ENCODE data around the gene HOXB6.

The HOXB6 gene

DNA sequence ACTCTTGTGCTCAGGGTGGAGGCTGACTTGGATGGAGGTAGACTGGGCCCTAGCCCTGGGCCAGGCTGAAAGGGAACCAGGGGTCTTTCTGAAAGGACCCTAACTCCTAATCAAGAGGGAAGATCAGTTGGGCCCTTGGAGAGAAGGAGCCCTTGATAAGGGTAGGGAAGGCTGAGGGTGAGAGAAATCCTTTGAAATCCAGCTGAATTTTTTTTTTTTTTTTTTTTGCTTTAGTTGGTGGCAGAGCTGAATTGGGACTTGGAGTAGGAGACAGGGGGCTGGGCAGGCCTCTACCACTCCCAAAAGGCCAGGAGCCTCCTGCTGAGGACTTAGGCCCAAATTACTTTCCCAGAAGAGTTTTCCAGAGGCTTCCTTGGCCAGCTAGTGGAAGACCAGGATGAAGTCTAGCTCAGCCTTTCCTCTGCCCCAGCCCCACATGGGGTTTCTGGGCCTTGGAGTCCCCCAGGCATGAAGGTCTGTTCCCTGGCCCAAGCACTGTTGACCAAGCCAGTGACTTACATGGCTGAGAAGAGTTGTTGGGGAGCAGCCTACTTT, 14.1 kb downstream of the HOXB6 start:
- Histone ChIP-seq H3K9ac (ENCODE audit: low read length) (peak overlapping the region; percentile 5), H3K4me1 (ENCODE audit: control insufficient read depth, insufficient read depth, low read length) (peaks cover 25% of the 10 kb centered on the region), H3K4me3 (ENCODE audit: low read length) (peak overlapping the region; percentile 94), H3K36me3 (ENCODE audit: control insufficient read depth, insufficient read depth, low read length) (no peaks in the 10 kb centered on the region), H3K27me3 (ENCODE audit: control insufficient read depth, insufficient read depth, low read length) (no peaks in the 10 kb centered on the region), H3K27ac (ENCODE audit: low read depth, low read length) (peak overlapping the region; percentile 90)

- Histone ChIP-seq H3K4me3 (ENCODE audit: low read length) (peak within 1 kb of the TSS; percentile 94), H3K9ac (ENCODE audit: low read length) (peak within 1 kb of the TSS; percentile 19), H3K4me1 (ENCODE audit: control insufficient read depth, insufficient read depth, low read length) (peaks cover 18% of the 10 kb centered on the region), H3K36me3 (ENCODE audit: control insufficient read depth, insufficient read depth, low read length) (no peaks in the 10 kb centered on the region), H3K27me3 (ENCODE audit: control insufficient read depth, insufficient read depth, low read length) (no peaks in the 10 kb centered on the region), H3K27ac (ENCODE audit: low read depth, low read length) (peak within 1 kb of the TSS; percentile 90)
These were observed 14.8 kb downstream of the HOXB6 start, which contains the start of gene HOXB3 for GRCh38 chr17:48589831-48590606. TSS of gene HOXB3 (minus strand) at chr17:48590241. CDS start at chr17:48552474, 37,767 bp downstream.

DNA sequence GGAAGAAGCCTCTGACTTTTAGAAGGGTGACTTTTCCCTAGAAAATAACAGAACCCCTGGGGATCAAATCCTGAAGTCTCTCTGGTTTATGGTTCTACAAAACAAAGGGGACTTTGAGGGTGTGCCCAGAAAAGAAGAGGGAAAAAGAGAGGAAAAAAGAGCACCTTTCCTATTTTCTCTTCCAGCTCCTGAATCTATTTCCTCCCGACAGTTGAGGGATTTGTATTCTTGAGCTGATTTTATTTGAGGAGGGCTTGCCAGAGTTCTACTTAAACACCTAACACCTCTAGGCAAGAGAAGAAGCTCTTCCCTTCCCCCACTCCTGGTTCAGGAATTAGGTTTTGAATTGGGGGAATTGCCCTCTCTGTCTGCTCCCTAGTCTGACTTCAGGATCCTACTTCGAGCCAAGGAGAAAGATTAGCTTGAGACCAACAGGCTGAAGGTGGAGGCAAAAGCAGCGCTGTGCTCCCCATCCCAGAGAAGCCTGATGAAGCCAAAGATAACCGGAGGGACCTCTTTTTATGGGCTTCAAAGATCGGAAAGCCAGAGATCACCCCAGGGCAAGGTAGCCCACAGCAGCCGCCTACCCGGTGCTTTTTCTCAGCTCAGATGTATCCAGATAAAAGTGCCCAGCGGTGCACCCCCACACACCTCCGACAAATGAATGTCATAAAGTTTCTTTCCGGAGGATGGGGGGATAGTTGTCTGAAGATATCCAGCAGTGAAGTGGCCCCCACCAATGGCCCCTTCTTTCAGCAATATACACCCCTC, 15.5 kb downstream of the HOXB6 start:
- Histone ChIP-seq H3K36me3 (ENCODE audit: control insufficient read depth, insufficient read depth, low read length) (no peaks in the 10 kb centered on the region), H3K4me3 (ENCODE audit: low read length) (peak overlapping the region; percentile 94), H3K27me3 (ENCODE audit: control insufficient read depth, insufficient read depth, low read length) (no peaks in the 10 kb centered on the region), H3K27ac (ENCODE audit: low read depth, low read length) (peak overlapping the region; percentile 90), H3K4me1 (ENCODE audit: control insufficient read depth, insufficient read depth, low read length) (peaks cover 18% of the 10 kb centered on the region), H3K9ac (ENCODE audit: low read length) (peak overlapping the region; percentile 19)

DNA sequence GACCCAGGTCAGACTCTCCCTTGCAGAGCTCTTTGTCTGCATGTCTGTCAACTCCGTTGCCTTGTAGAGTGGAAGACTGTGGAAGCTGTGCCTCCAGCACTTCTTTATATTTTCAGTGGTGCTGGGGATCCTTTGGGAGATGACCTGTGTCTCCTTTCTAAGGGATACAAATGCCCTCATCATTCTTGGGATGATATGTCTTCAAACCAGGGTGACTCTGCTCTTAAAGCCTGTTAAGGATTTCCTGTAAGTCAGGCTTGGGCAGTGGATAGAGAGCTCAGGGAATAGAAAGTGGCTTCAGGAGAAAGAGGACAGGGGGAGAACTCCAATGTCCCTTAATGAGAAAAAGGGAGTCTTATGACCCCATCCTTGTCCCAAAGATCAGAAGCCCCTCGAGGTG, 16.3 kb downstream of the HOXB6 start:
- Histone ChIP-seq H3K27me3 (ENCODE audit: control insufficient read depth, insufficient read depth, low read length) (no peaks in the 10 kb centered on the region), H3K36me3 (ENCODE audit: control insufficient read depth, insufficient read depth, low read length) (no peaks in the 10 kb centered on the region), H3K4me1 (ENCODE audit: control insufficient read depth, insufficient read depth, low read length) (peaks cover 24% of the 10 kb centered on the region), H3K9ac (ENCODE audit: low read length) (no peak overlapping the region), H3K27ac (ENCODE audit: low read depth, low read length) (peak overlapping the region; percentile 90), H3K4me3 (ENCODE audit: low read length) (peak overlapping the region; percentile 94)

DNA sequence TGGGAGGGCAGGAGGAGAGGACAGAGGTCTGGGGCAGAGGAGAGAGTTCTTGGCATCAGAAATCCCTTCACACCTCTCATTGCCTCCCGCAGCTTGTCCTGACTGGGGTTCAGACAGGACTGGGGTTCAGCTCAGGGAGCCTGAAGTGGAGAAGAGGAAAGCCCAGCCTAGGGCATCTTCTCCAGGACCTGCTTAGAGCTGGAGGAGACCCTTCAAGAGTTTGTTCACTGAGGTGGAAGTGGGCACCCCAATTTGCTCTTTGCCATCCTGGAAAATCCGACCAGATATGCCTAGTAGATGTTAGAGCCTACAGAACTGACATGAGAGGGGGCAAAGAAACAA, 16.7 kb downstream of the HOXB6 start:
- no peaks in the 10 kb centered on the region for H3K27me3 ChIP-seq (ENCODE audit: control insufficient read depth, insufficient read depth, low read length)
- peaks cover 29% of the 10 kb centered on the region for H3K4me1 ChIP-seq (ENCODE audit: control insufficient read depth, insufficient read depth, low read length)
- H3K36me3 ChIP-seq (ENCODE audit: control insufficient read depth, insufficient read depth, low read length), result no peaks in the 10 kb centered on the region
- H3K9ac ChIP-seq (ENCODE audit: low read length), result no peak overlapping the region
- H3K4me3 ChIP-seq (ENCODE audit: low read length), result peak overlapping the region; percentile 94
- peak overlapping the region; percentile 90 for H3K27ac ChIP-seq (ENCODE audit: low read depth, low read length)

DNA sequence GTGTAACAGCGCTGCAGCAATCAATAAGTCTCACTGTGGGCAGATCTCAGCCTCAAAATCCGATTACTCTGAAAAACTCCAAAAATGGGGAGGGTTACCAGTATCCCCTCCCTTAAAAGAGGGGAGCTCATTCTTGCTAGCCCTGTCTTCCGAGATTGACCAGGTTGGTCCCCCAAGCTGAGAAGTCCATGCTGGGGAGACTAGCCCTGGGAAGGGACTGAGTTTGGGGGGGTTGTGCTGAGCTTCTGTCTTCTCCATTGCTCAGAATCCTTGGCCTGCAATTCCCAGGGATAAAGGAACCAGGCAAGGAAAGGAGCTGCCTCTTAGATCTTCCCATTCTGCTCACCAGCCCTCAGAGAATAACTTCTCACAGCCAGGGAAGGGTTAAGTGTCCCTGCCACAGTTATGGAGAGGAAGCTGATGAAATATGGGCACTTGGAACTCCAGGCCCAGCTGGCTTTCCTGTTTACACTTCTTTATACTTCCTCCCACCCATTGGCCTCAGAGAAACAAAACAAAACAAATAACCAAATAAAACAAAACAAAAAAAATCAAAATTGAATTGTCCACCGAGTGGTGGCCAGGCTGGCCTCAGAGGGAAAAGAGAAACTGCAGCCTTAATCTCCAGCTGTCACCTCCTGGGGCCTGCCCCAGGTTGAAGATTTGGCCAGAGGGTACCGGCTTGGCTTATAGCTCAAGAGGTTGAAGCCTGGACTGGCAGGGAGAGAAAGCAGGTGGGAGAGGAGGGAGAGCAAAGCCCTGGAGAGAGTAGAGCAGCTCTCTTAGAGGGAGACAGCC, 17.3 kb downstream of the HOXB6 start:
- Histone ChIP-seq H3K36me3 (ENCODE audit: control insufficient read depth, insufficient read depth, low read length) (no peaks in the 10 kb centered on the region), H3K9ac (ENCODE audit: low read length) (peak overlapping the region; percentile 24), H3K4me3 (ENCODE audit: low read length) (peak overlapping the region; percentile 94), H3K4me1 (ENCODE audit: control insufficient read depth, insufficient read depth, low read length) (peaks cover 33% of the 10 kb centered on the region), H3K27me3 (ENCODE audit: control insufficient read depth, insufficient read depth, low read length) (no peaks in the 10 kb centered on the region), H3K27ac (ENCODE audit: low read depth, low read length) (peak overlapping the region; percentile 90)

DNA sequence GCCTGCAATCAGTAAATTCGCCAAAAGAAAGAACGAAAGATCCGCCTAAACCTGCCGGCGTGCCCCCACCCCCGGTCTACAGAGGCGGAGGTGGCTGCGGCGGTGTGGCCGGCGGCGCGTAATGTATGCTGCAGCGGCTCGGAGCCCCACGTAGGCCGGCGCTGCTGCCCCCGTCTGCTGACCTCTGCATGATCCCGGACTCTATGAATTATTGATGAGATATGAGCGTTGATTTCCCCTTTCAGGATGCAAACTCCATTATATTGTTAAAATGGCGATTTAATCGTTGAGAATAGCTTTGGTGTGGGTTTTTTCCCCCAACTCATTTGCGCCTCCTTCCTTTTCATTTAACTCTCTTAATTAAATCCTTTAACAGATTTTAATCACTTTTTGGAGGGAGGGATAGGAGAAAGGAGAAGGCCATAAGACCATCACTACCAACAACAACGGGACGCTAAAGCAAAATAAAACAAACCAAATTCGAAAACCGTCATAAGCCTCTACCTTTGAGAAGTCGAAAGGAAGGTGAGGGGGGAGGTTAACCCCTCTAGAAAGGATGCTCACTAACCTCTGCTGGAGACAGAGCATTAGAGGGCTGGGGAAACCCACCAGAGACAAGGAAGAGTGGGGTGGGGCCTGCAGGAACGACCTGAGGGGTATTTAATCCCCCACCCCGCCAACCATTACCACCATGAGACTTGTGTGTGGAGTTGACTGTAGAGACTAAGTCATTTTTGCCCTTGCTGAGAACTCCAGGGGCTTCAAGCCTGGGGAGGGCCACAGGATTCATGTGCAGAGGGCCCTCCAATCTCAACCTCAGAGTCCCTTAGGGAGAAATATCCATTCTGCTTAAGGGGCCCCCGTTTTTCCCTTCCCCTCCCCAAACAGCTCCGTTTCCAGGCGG, 18.2 kb downstream of the HOXB6 start:
- Histone ChIP-seq H3K4me1 (ENCODE audit: control insufficient read depth, insufficient read depth, low read length) (peaks cover 33% of the 10 kb centered on the region), H3K9ac (ENCODE audit: low read length) (peak overlapping the region; percentile 35), H3K4me3 (ENCODE audit: low read length) (peak overlapping the region; percentile 94), H3K36me3 (ENCODE audit: control insufficient read depth, insufficient read depth, low read length) (no peaks in the 10 kb centered on the region), H3K27ac (ENCODE audit: low read depth, low read length) (peak overlapping the region; percentile 90), H3K27me3 (ENCODE audit: control insufficient read depth, insufficient read depth, low read length) (no peaks in the 10 kb centered on the region)

- Histone ChIP-seq H3K9ac (ENCODE audit: low read length) (no peak overlapping the region), H3K27ac (ENCODE audit: low read depth, low read length) (peak overlapping the region; percentile 90), H3K36me3 (ENCODE audit: control insufficient read depth, insufficient read depth, low read length) (no peaks in the 10 kb centered on the region), H3K4me3 (ENCODE audit: low read length) (peak overlapping the region; percentile 34), H3K27me3 (ENCODE audit: control insufficient read depth, insufficient read depth, low read length) (no peaks in the 10 kb centered on the region), H3K4me1 (ENCODE audit: control insufficient read depth, insufficient read depth, low read length) (peaks cover 36% of the 10 kb centered on the region)
These were observed 20.5 kb downstream of the HOXB6 start for GRCh38 chr17:48584223-48584741.

- Histone ChIP-seq H3K9ac (ENCODE audit: low read length) (no peak overlapping the region), H3K4me3 (ENCODE audit: low read length) (peak overlapping the region; percentile 34), H3K36me3 (ENCODE audit: control insufficient read depth, insufficient read depth, low read length) (no peaks in the 10 kb centered on the region), H3K27me3 (ENCODE audit: control insufficient read depth, insufficient read depth, low read length) (no peaks in the 10 kb centered on the region), H3K27ac (ENCODE audit: low read depth, low read length) (peak overlapping the region; percentile 90), H3K4me1 (ENCODE audit: control insufficient read depth, insufficient read depth, low read length) (peaks cover 38% of the 10 kb centered on the region)
These were observed 21.0 kb downstream of the HOXB6 start for GRCh38 chr17:48583708-48584222.

GRCh38 chr17:48582750-48583069, 22.1 kb downstream of the HOXB6 start:
- H3K27me3 ChIP-seq (ENCODE audit: control insufficient read depth, insufficient read depth, low read length), result no peaks in the 10 kb centered on the region
- H3K4me1 ChIP-seq (ENCODE audit: control insufficient read depth, insufficient read depth, low read length), result peaks cover 39% of the 10 kb centered on the region
- H3K9ac ChIP-seq (ENCODE audit: low read length), result no peak overlapping the region
- H3K4me3 ChIP-seq (ENCODE audit: low read length), result peak overlapping the region; percentile 81
- H3K27ac ChIP-seq (ENCODE audit: low read depth, low read length), result peak overlapping the region; percentile 90
- H3K36me3 ChIP-seq (ENCODE audit: control insufficient read depth, insufficient read depth, low read length), result no peaks in the 10 kb centered on the region

Data from rectal smooth muscle tissue (tissue), 1 donor.